Choroid plexus epithelial cell (primary cell): Measurements from ENCODE around the gene MTFR2.

Experiments used
- DNase-seq: peaks from one replicate; pipeline ENCODE4 v3.0.0-alpha.2; 2010; ENCODE audit warnings: low read depth
- H3K4me3 ChIP-seq: 2 replicates; pipeline ENCODE4 v1.5.1; 2011; ENCODE audit warnings: low read depth, mild to moderate bottlenecking, control low read depth, low read length, moderate library complexity
- TF ChIP-seq, protein P1 (sequence below): conservative IDR thresholded peaks from 2 replicates; pipeline ENCODE4 v1.5.1; 2011; ENCODE audit warnings: low read depth, mild to moderate bottlenecking, control low read depth, inconsistent platforms, low read length, moderate library complexity

MTFR2 gene

DNA sequence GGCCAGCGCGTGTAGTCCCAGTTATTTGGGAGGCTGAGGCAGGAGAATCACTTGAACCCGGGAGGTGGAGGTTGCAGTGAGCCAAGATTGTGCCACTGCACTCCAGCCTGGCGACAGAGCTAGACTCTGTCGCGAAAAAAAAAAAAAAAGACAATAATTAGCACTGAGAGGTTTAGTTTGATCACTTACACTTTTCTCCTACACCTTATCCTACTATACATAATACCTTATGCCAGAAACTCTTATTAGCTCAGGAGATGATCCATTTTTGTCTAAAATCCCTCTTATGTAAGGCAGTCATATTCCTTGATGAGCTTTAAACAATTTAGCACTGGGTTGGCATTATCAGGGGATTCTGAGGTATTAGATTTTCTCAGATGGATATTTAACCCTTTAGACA lies 3.6 kb upstream of the MTFR2 start:
- TF ChIP-seq, protein P1, sequence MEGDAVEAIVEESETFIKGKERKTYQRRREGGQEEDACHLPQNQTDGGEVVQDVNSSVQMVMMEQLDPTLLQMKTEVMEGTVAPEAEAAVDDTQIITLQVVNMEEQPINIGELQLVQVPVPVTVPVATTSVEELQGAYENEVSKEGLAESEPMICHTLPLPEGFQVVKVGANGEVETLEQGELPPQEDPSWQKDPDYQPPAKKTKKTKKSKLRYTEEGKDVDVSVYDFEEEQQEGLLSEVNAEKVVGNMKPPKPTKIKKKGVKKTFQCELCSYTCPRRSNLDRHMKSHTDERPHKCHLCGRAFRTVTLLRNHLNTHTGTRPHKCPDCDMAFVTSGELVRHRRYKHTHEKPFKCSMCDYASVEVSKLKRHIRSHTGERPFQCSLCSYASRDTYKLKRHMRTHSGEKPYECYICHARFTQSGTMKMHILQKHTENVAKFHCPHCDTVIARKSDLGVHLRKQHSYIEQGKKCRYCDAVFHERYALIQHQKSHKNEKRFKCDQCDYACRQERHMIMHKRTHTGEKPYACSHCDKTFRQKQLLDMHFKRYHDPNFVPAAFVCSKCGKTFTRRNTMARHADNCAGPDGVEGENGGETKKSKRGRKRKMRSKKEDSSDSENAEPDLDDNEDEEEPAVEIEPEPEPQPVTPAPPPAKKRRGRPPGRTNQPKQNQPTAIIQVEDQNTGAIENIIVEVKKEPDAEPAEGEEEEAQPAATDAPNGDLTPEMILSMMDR: no peak
- no peak overlapping the region for H3K4me3 ChIP-seq
- DNase-seq: no peak

DNA sequence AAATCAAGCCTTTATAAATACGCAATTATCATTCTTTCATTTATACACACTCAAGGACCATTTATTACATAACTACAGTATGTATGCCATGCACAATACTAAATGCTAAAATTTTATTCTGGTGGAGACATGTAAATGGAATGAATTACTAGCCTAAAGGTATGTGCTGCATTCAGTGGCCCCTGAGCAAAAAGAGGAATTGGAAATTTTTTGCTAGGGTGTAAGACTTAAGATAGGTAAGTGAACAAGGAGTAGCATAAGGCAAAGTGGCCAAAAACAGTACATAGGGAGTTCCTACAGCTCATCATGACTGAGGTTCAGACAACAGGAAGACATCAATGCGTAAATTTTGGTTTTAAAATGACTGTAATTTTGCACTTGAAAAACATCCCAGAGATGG lies 2.3 kb upstream of the MTFR2 start:
- TF ChIP-seq, protein P1: no peak
- H3K4me3 ChIP-seq: no peak overlapping the region
- DNase-seq: no peak

DNA sequence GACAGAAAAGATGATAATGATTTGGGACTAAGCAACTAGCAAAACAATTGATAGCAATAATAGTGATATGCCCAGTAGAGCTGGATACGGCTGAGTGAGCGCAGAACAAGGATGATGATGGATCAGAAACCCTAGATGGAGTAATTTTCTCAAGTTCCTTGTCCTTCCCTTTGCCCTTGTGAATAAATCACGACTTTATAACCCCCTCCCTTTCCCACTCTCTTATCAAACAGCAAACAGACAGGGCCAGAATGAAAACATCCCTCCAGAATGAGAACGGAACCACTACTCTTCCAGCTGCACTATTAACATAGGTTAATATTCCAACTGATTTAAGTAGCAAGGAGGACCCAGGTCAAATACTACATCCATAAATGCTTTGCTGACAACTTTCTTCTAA lies 1.3 kb upstream of the MTFR2 start:
- no peak for DNase-seq
- TF ChIP-seq, protein P1: no peak
- no peak overlapping the region for H3K4me3 ChIP-seq

DNA sequence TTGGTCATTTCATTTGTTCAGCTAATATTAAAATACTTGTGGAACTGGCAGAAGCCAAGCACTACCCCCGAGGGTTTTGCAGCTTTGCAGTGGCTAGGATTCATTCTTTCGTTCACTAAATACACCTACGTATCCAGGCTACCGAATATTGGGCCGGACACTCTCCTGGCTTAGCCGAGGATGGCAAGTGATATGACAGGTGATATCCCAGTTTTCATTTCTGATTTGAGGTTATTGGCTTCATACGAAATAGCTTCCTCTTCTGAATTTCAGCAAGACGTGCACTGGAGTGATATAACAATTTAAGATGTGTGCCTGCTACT lies 536 bp upstream of the MTFR2 start:
- TF ChIP-seq, protein P1: no peak
- DNase-seq: no peak
- H3K4me3 ChIP-seq: peak overlapping the region; percentile 93

DNA sequence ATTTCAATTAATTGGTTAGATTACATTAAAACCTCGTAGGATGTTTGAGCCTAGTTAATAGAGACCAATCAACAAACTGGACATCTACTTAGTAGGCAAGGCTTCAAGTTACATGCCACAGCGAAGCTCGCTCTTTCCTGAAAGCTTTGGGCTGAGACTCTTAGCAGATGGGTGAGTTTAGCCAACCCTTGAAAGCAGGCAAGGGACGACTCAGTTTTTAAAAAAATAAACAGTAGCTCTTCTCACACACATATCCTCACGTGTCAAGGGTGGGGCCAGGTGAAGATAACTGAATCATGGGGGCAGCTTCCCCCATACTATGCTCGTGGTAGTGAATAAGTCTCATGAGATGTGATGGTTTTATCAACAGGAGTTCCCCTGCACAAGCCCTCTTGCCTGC lies 775 bp downstream of the MTFR2 start:
- peak; percentile 39 for DNase-seq
- peak overlapping the region; percentile 93 for H3K4me3 ChIP-seq
- TF ChIP-seq, protein P1: no peak

DNA sequence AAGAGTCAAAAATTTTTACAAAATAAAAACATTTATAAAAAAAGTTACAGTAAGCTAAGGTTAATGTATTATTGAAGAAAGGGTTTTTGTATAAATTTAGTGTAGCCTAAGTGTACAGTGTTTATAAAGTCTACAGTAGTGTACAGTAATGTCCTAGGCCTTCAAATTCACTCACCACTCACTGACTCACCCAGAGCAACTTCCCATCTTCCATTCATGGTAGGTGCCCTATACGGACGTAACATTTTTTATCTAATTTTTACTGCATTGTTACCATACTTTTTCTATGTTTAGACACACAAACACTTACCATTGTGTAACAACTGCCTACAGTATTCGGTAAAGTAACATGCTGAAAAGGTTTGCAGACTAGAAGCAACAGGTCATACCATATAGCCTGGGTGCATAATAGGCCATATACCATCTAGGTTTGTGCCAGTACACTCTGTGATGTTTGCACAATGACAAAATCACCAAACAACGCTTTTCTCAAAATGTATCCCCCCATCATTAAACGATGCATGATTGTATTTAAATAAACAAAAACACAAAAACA lies 6.0 kb downstream of the MTFR2 start:
- TF ChIP-seq, protein P1: no peak
- peak; percentile 49 for DNase-seq

DNA sequence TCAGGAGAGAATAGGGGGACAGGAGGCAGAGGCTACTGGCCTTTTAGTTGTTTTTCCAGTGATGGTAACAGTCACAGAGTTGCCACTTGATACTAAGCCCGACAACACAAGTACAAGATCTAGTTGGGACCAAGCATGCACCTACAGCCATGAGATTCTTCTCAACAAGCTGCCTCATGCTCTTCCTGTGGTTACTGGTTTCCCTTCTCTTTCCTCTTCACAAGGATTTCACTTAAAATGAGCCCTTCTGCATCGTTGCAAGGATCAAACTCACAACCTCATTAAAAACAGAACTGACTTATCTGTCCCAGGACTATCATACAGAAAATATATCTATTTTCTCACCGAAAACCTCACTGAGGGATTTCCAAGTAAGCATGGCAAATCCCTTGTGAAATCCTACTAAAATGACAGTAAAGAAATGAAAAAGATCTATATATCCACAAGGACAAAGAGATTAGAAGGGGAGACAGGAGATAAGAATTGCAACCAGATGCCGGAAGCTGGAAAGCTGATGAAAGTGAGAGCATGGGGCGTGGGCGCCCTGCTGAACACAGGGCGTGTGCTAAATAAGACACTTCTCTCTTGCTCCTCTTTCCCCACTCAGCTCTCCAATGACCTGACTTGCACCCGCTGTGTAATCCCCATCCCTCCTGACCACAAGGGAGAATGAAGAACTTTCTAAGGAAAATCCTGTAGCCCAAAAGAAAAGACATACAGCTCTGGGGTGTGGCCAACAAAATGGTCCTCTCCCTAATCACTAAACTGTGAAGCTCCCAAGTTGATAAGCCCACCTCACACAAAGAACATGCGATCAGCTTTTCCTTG lies 13.4 kb downstream of the MTFR2 start:
- DNase-seq: no peak
- no peak overlapping the region for H3K4me3 ChIP-seq
- TF ChIP-seq, protein P1: no peak

More for the DNA sequence above, 6.0 kb downstream of the MTFR2 start:
- no peak overlapping the region for H3K4me3 ChIP-seq
